MCF 10A (cell line): Measurements from ENCODE around the gene XPNPEP2. TPM values are rescaled to one million over a fixed set of nuclear protein-coding genes. Genes with fewer than 3 reads are reported as not detected.

ENCODE experiments used
- BruUV-seq: library from RNA; stranded (reverse); fragments of 400-500 nt; replicated peaks from 2 replicates; lab custom pipeline; 2021; lab: Mats Ljungman, UMichigan
- CTCF ChIA-PET: fragments of 300-600 bp; sonication (Branson Sonifier 250); formaldehyde crosslinking; extraction: SDS; loops from one replicate; lab custom pipeline; 2021; ENCODE audit warnings: antibody characterized with exemption, inconsistent platforms; lab: Yijun Ruan, JAX
- POLR2A ChIA-PET: fragments of 300-600, 350-650 bp; sonication (Branson Sonifier 250); formaldehyde crosslinking; extraction: SDS; loops from one replicate; lab custom pipeline; 2020; ENCODE audit warnings: antibody characterized with exemption, inconsistent platforms; lab: Yijun Ruan, JAX
- DNase-seq: peaks from one replicate; pipeline ENCODE4 v3.0.0-alpha.2; 2018; ENCODE audit not compliant: unreplicated experiment
- H3K27ac Mint-ChIP-seq: one replicate; pipeline ENCODE4 v1.8.0; 2022; ENCODE audit warnings: mild to moderate bottlenecking, low read depth, mixed read lengths; ENCODE audit not compliant: unreplicated experiment
- H3K27me3 Mint-ChIP-seq: one replicate; pipeline ENCODE4 v1.8.0; 2022; ENCODE audit warnings: mixed read lengths; ENCODE audit not compliant: insufficient read depth, unreplicated experiment
- H3K36me3 Mint-ChIP-seq: one replicate; pipeline ENCODE4 v1.8.0; 2022; ENCODE audit warnings: mild to moderate bottlenecking, moderate library complexity, mixed read lengths; ENCODE audit not compliant: insufficient read depth, unreplicated experiment
- H3K4me1 Mint-ChIP-seq: one replicate; pipeline ENCODE4 v1.8.0; 2022; ENCODE audit warnings: mixed read lengths; ENCODE audit not compliant: insufficient read depth, unreplicated experiment
- H3K4me3 Mint-ChIP-seq: one replicate; pipeline ENCODE4 v1.8.0; 2022; ENCODE audit warnings: mild to moderate bottlenecking, moderate library complexity, mixed read lengths; ENCODE audit not compliant: unreplicated experiment
- H3K9me3 Mint-ChIP-seq: one replicate; pipeline ENCODE4 v1.8.0; 2022; ENCODE audit warnings: mixed read lengths; ENCODE audit not compliant: unreplicated experiment
- CTCF ChIP-seq: fragments of 200-600 bp; IDR thresholded peaks from one replicate; pipeline ENCODE4 v1.8.0; 2022; ENCODE audit warnings: antibody characterized with exemption, mild to moderate bottlenecking; ENCODE audit not compliant: unreplicated experiment
- intact Hi-C: fragments of 100-400 bp; cut with micrococcal nuclease; formaldehyde crosslinking; loops from 2 replicates; pipeline ENCODE4 v1.14.1; 2022
- total RNA-seq: library from RNA; stranded (reverse); gene quantifications from 2 replicates; pipeline ENCODE4 v1.2.3, GENCODE V29; 2022

The XPNPEP2 gene
- total RNA-seq, 1 experiment from 2014 or later, result not detected

- Mint-ChIP-seq H3K27me3 (peaks cover 61% of the 10 kb centered on the region), H3K4me3 (no peak overlapping the region), H3K9me3 (no peaks in the 10 kb centered on the region), H3K27ac (no peak overlapping the region), H3K4me1 (no peaks in the 10 kb centered on the region), H3K36me3 (no peaks in the 10 kb centered on the region)
- BruUV-seq, result no TSS peak
- no peak for TF ChIP-seq CTCF
- ChIA-PET CTCF (interaction anchor here (1.2 to 6.6 kb wide), 5 partner anchors 9 to 123 kb away, joined by 4 to 126 read pairs (median 34); partner anchors contain the start of gene APLN), POLR2A (no interaction called here)
- DNase-seq, result no peak
- intact Hi-C loops, result no loop called here
Measured at GRCh38 chrX:129728061-129728460, 10.7 kb upstream of the XPNPEP2 start.

GRCh38 chrX:129731228-129731627 lies 7.6 kb upstream of the XPNPEP2 start:
- Mint-ChIP-seq H3K27ac (no peak overlapping the region), H3K4me3 (no peak overlapping the region), H3K36me3 (no peaks in the 10 kb centered on the region), H3K4me1 (no peaks in the 10 kb centered on the region), H3K9me3 (no peaks in the 10 kb centered on the region), H3K27me3 (peaks cover 54% of the 10 kb centered on the region)
- ChIA-PET POLR2A (interaction anchor here (0.6 kb wide), 1 partner anchor 239 kb away, joined by 3 read pairs; no protein-coding TSS in a partner anchor), CTCF (interaction anchor here (0.7 kb wide), 1 partner anchor 95 kb away, joined by 3 read pairs; no protein-coding TSS in a partner anchor)
- TF ChIP-seq CTCF, result no peak
- intact Hi-C loops, result no loop called here
- DNase-seq, result no peak
- no TSS peak for BruUV-seq

- no TSS peak for BruUV-seq
- TF ChIP-seq CTCF, result no peak
- H3K9me3 Mint-ChIP-seq, result no peaks in the 10 kb centered on the region
- DNase-seq, result no peak
- CTCF ChIA-PET, result interaction anchor here (0.6 to 1.0 kb wide), 2 partner anchors 66 to 128 kb away, joined by 3 to 4 read pairs; no protein-coding TSS in a partner anchor
- POLR2A ChIA-PET, result no interaction called here
- H3K27me3 Mint-ChIP-seq, result peaks cover 54% of the 10 kb centered on the region
- no peak overlapping the region for H3K4me3 Mint-ChIP-seq
- no peak overlapping the region for H3K27ac Mint-ChIP-seq
- intact Hi-C loops, result no loop called here
- no peaks in the 10 kb centered on the region for H3K36me3 Mint-ChIP-seq
- H3K4me1 Mint-ChIP-seq, result no peaks in the 10 kb centered on the region
Measured at GRCh38 chrX:129732857-129733256, 5.9 kb upstream of the XPNPEP2 start.

GRCh38 chrX:129733335-129733734 lies 5.4 kb upstream of the XPNPEP2 start:
- BruUV-seq, result no TSS peak
- no peak for DNase-seq
- Mint-ChIP-seq H3K4me3 (no peak overlapping the region), H3K27ac (no peak overlapping the region), H3K9me3 (no peaks in the 10 kb centered on the region), H3K4me1 (no peaks in the 10 kb centered on the region), H3K36me3 (no peaks in the 10 kb centered on the region), H3K27me3 (peaks cover 57% of the 10 kb centered on the region)
- CTCF ChIA-PET, result interaction anchor here (0.6 to 1.0 kb wide), 2 partner anchors 65 to 129 kb away, joined by 3 to 4 read pairs; no protein-coding TSS in a partner anchor
- POLR2A ChIA-PET, result no interaction called here
- no peak for TF ChIP-seq CTCF
- intact Hi-C loops, result no loop called here
